Measurements from ENCODE around the gene SPRED1.

DNA sequence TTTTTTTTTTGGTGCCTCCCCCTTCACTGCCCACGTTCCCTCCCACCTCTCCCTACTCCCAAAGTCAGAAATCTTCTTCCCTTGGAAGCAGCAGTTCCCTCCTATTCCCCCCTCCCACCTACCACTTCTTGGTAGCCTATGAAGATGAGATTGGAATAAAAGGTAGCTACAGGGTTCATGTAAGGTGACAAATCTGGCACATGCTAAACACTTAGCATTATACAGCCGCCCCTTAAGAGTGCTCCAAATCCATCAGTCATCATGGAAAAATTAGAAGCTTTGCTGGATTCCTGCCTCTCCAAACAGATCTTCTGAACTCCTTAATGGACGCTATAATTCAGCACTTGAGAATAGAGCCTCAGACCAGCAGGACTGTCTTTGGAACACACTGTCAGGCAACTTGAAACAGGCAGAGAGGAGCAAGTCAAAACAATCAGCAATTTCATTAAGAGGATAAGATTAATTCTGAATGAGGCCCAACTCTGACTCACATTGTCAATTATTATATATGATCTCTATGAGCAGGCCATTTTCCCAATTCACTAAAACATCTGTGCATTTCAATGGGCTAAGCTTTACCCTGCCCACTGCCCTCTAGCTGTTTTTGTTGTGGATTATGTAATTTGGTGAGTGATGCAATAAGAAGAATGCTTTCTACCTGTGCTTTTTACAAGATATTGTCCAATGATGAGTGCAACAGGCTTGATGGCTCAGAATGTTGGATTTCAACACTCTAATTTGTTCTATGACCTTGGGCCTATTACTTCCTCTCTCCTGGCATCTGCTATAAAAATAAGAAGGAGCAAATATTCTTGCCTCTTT, 34.6 kb upstream of the SPRED1 start:
- TF ChIP-seq SPI1 (IDR thresholded peaks at IDR 0.05; ENCODE audit: borderline replicate concordance, low read depth) (no peak), REST (IDR thresholded peaks at IDR 0.05; ENCODE audit: insufficient replicate concordance, low read depth) (no peak)
- TF ChIP-seq, protein P1, sequence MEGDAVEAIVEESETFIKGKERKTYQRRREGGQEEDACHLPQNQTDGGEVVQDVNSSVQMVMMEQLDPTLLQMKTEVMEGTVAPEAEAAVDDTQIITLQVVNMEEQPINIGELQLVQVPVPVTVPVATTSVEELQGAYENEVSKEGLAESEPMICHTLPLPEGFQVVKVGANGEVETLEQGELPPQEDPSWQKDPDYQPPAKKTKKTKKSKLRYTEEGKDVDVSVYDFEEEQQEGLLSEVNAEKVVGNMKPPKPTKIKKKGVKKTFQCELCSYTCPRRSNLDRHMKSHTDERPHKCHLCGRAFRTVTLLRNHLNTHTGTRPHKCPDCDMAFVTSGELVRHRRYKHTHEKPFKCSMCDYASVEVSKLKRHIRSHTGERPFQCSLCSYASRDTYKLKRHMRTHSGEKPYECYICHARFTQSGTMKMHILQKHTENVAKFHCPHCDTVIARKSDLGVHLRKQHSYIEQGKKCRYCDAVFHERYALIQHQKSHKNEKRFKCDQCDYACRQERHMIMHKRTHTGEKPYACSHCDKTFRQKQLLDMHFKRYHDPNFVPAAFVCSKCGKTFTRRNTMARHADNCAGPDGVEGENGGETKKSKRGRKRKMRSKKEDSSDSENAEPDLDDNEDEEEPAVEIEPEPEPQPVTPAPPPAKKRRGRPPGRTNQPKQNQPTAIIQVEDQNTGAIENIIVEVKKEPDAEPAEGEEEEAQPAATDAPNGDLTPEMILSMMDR (IDR thresholded peaks at IDR 0.05; ENCODE audit: insufficient read depth, low read length) = no peak

Measured in HL-60 (cell line).